Activated naive CD4-positive, alpha-beta T cell (primary cell): ENCODE data around the gene ZC3H14.

ENCODE experiments used
- DNase-seq, 4 experiments: peaks; one replicate each; lab custom pipeline; 2025; lab: John Stamatoyannopoulos, UW

The ZC3H14 gene

DNA sequence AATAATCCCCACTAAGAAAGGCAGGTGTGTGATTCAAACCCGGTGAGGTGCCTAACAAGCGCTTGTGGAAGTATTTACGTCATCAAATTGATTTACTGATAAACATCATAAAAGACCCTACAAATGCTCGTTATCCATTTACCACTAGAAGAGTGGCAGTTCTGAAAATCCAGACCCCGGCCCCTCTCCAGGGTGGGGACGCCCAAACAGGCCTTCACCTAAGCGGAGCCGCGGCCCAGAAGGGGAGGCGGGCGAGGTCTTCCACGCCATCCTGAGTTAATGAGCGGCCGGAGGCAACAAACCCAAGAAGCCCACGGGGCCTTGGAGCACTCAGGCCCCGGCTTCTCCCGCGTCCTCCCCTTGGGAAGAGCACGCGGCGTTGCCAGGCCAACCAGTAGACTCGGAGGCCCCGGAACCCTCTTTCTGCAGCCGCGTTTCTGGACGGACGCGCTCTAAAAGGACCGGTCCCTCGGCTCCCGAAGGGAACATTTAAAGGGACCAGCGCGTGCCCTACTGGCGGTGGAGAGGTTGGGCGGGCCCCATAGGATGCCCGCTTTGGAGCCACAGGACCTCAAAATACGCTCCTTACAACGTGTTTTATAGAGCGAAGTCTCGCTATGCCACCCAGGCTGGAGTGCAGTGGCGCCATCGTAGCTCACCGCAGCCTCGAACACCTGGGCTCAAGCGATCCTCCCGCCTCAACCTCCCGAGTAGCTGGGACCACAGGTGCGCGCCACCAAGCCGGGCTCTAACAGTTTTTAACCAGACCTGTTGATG, 11.6 kb upstream of the ZC3H14 start:
- DNase-seq, result peak in 3 of 4 experiments; percentile 9 to 24 (median 18)

DNA sequence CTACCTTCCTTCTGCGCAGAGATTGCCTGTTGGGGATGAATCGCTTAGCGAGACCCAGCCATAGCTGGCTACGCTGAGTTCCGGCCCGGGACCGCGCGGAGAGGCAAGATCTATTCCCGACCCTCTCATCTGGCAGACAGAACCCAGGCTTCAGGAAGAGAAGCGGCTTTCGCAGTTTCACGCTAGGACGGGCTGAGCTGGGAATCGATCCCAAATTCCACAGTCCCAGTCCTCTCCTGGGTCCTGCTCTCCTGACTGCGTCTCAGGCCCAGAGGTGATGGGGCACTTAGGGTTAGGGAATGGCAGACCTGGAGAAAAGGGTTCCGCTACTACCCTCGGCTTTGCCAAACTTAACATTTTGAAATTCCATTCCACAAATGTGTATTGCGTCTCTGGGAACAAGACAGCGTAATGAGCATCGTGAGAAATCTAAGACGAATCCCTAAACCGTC, 10.8 kb upstream of the ZC3H14 start:
- no peak for DNase-seq

DNA sequence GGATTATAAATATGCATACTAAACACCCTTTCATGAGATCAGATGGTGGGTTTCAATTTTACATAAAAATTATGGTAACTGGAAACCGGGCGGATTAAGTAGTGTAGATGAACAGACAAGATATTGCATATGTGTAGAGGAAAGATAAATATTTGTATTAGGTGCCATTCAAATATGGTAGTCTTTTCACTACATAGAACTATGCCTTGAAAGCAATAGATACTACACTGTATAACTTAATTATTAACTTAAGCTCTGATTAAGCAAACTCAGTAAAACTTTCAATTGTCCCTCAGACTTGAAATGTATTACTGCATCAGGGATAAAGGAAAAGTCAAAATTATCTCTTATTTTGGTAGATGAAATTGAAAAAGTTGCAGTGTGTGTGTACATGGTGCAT, 10.0 kb upstream of the ZC3H14 start:
- DNase-seq, result no peak

DNA sequence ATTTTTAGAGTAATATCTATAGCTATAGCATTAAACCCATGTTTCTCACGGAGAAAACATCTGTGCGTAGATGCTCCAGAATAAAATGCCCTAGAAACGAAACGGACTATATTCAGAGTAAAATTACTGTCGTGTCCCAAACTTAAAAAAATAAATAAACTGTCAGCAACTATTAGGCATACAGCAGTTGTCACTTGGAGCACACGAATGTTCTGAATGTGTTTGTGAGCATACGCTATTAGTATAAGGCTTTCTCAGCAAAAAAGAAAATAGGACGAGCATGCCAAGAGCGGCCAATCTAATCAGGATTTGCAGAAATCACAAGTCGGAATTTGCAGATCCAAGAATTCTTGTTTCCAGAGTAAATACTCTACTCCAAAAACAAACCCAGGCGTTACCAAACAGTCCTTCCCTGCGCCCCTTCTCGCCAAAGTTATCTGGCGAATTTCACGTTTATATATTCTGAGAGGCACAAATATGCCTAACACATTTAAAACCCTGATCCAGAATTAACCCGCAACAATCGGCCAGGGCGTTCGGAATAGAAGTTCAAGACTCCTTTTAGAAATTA, 8.9 kb upstream of the ZC3H14 start:
- no peak for DNase-seq

DNA sequence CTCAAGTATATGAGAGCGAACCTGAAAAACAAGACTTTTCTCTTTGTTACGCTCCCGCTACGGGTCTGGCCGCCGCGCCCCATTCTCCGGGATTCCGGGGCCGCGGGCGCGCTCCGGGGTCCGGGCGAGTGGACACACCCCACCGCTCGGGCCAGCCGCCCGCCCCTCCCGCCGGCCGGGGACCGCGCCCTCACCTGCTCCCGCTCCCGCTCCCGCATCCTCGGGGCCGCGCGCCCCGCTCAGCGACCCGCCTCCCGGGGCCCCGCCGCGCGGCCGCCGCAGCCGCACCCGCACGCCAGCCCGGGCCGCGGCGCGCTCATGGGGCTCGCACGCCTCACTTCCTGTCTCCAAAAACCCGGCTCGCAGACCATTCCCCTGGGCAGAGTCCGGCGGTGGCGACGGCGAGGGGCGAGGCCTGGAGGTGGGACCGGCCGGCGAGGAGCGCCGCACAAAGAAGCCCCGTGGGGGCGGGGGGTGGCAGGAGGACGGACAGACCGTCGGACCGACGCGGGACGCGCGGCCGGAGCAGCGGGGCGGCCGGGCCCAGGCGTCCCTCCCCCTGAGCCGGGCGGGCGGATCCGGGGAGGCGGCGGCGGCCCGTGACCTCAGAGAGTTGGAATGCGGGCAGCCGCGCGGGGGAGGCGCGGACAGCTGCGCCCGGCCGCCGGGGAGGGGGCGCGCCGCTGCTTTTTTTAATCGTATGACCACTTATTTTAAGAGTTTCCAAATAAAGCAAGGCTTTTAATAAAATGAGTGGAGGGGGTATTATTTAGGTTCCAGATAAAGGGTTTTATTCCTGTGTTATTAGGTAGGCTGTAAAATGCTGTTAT, 8.2 kb upstream of the ZC3H14 start, which contains the start of gene PTPN21:
Gene PTPN21 (minus strand): TSS at position 551 of the 830 bp plus-strand sequence. CDS start 4,590 bp downstream, outside the sequence.
- DNase-seq, result no peak

DNA sequence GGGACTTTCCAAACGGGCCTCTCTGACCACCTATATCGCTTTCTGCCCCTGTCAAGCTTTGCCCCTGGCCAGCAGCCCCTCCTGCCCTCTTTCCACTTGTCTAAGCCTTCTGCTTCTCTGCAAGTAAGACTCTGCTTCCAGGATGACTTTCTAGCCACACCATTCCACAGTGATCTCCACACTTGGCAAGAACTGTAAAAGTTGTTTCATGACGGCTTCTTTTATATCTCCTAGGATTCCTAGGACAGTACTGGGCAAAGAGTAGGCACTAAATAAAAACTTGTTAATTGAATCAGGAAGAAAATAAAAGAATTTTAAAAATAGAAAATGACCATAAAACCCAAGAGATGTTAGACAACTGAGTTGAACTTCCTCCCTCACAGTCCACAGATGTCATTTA, 6.3 kb upstream of the ZC3H14 start:
- DNase-seq, result no peak

- DNase-seq, result no peak
These were observed 3.0 kb upstream of the ZC3H14 start for GRCh38 chr14:88559852-88560251.

DNA sequence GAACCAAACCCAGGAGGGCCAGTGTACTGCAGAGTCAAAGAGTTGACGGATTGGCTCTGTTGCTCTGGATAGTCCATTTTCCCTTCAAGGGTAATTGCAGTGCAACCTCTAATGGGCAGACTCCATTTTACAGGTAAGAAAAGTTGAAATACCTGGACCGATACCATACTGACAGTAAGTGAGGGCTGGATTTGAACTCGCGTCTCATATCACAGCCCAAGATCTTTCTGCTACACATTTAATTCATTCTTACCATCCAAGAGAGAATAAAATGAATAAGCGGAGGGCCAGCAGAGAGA, 356 bp upstream of the ZC3H14 start:
- no peak for DNase-seq

GRCh38 chr14:88563845-88564244, 1.0 kb downstream of the ZC3H14 start:
- no peak for DNase-seq

GRCh38 chr14:88565427-88565826, 2.6 kb downstream of the ZC3H14 start:
- no peak for DNase-seq

DNA sequence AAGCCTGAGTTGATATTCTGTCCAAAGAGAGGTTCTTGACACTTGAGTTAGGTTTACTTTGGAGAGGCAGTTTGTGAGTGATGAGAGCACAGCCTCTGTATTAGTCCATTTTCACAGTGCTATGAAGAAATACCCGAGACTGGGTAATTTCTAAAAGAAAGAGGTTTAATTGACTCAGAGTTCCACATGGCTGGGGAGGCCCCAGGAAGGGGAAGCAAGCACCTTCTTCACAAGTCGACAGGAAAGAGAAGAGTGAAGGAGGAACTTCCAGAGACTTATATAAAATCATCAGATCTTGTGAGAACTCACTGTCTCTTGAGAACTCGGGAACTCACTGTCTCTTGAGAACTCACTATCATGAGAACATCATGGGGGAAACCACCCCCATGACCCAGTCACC, 5.4 kb downstream of the ZC3H14 start:
- no peak for DNase-seq

GRCh38 chr14:88572117-88572516, 9.3 kb downstream of the ZC3H14 start:
- DNase-seq, result no peak

DNA sequence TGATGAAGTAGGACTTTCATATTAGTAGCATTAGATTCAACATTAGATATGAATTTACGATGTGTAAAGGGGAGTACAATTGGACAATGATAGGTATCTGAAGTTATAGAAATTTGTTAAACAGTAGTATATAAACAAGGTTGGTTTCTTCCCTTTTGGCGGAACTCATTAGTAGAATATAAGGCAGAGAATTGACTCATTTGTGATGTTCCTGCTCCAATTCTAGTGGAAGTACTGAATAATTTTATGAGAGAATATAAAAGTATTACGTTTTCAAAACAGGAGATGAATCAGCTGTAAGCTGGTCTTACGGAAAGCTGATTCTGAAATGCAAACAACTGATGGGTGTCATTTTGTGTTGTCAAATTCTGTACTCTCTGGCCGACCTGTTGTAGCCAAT, 13.4 kb downstream of the ZC3H14 start:
- DNase-seq, result no peak

DNA sequence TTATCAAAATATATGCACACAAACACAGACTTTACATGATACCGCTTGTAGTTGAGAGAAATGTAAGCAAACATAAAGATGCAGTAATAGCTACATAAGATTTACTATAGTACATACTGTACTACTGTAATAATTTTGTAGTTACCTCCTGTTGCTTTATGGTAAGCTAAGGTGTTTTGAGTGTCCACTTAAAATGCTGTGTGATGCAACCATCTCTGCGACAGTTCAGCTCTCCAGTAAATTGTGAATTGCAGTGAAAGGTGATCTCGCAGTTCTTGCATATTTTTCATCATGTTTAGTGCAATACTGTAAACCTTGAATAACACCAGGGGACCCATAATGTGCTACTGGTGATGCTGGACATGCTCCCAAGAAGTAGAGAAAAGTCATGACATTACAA, 21.6 kb downstream of the ZC3H14 start:
- no peak for DNase-seq

DNA sequence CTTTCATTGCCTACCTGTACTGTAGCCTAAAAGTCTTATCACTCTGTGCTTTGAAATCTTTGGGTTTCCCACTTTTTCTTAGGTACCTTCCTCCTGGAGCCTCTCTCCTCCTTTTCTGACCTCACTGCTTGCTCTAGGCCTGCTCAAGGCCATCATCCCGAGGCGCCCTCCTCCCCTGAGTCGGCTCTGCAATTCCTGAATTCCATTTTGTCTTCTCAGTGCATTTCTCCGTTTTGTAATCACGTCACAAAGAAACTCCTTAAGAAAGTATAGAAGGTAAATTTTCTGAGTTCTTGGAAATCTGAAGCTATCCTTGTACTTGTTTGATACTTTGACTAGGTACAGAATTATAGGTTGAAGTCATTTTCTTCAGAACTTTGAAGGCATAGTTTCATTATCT, 25.2 kb downstream of the ZC3H14 start:
- DNase-seq, result no peak

GRCh38 chr14:88590173-88590572, 27.3 kb downstream of the ZC3H14 start:
- no peak for DNase-seq

- DNase-seq, result no peak
These were observed 29.2 kb downstream of the ZC3H14 start for GRCh38 chr14:88592031-88592430.

GRCh38 chr14:88597038-88597437, 34.2 kb downstream of the ZC3H14 start:
- DNase-seq, result no peak

DNA sequence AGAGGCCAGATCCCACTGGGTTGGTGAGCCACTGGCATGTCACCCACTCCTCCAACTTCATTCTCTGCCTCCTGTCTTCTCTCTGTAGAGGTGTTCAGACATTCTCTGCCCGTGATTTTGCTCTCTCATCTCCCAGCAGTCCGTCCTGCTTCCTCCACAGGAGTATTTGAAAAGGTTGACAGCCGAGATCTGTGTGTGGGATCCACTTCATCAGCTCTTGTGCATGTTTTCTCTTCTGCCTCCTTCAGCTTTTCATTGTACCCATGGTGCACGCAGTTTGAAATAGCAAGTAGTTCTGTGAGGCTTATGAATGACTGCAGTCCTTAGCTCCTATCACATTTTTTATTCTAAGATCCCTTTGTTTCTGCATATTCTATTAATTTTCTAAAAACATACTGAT, 34.8 kb downstream of the ZC3H14 start:
- no peak for DNase-seq

GRCh38 chr14:88598097-88598675, 35.3 kb downstream of the ZC3H14 start:
- no peak for DNase-seq

DNA sequence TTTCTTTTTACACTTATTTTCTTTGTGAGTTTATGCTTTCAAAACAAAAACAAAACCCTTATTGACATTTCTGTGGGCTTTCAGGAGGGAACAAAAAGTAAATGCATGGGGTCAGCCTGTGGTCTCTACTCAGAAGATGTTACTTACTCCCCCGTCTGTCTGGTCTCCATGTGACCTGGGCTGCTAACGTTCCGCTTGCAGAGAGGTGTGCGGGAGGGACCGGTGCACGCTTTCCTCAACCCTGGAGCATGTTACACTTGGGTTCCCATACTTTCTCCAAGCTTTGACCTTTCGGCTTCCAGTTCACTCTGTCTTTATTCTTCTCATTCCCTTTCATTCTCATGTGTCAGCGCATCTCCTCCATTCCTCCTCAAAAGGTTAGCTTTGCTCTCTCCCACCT, 36.5 kb downstream of the ZC3H14 start:
- DNase-seq, result no peak

- no peak for DNase-seq
These were observed 37.1 kb downstream of the ZC3H14 start for GRCh38 chr14:88599761-88600439.
